Neuronal stem cell (in vitro differentiated cells): ENCODE results near the gene PARG.
"Not testable (repeated sequence)": the region's sequence is repeated elsewhere in the genome, so short reads cannot be mapped to it uniquely, and the experiment has no call there.

Experiments used
- DNase-seq: peaks from one replicate; pipeline ENCODE4 v3.0.0-alpha.2; 2013; ENCODE audit warnings: low spot score
- H2AFZ ChIP-seq: one replicate; pipeline ENCODE4 v1.6.1; 2013; ENCODE audit warnings: mild to moderate bottlenecking, low read length, inconsistent platforms
- H2AK5ac ChIP-seq: 2 replicates; pipeline ENCODE4 v1.6.1; 2013; ENCODE audit warnings: low read depth, mild to moderate bottlenecking, inconsistent platforms, low read length, moderate library complexity, mixed read lengths
- H2BK120ac ChIP-seq: 2 replicates; pipeline ENCODE4 v1.6.1; 2013; ENCODE audit warnings: low read depth, mild to moderate bottlenecking, inconsistent platforms, low read length, moderate library complexity, mixed read lengths
- H2BK12ac ChIP-seq: one replicate; pipeline ENCODE4 v1.6.1; 2013; ENCODE audit warnings: low read length, inconsistent platforms
- H2BK15ac ChIP-seq: 2 replicates; pipeline ENCODE4 v1.6.1; 2013; ENCODE audit warnings: mild to moderate bottlenecking, low read length, inconsistent platforms, mixed read lengths
- H2BK5ac ChIP-seq: one replicate; pipeline ENCODE4 v1.6.1; 2013; ENCODE audit warnings: inconsistent platforms, mild to moderate bottlenecking, low read length, moderate library complexity
- H3K14ac ChIP-seq: one replicate; pipeline ENCODE4 v1.6.1; 2013; ENCODE audit warnings: low read length, inconsistent platforms
- H3K18ac ChIP-seq: 2 replicates; pipeline ENCODE4 v1.6.1; 2013; ENCODE audit warnings: low read length, inconsistent platforms
- H3K23ac ChIP-seq: 2 replicates; pipeline ENCODE4 v1.6.1; 2013; ENCODE audit warnings: low read depth, mild to moderate bottlenecking, mixed read lengths, low read length, inconsistent platforms; ENCODE audit not compliant: poor library complexity
- H3K27ac ChIP-seq: replicated peaks from 3 replicates; pipeline ENCODE4 v1.5.1; 2013; ENCODE audit warnings: low read length, inconsistent platforms
- H3K27me3 ChIP-seq, 3 experiments: 2 replicates each; pipeline ENCODE4 v1.6.1; 2013; ENCODE audit warnings: low read length in 3 of 3, mild to moderate bottlenecking in 2 of 3, inconsistent platforms in 1 of 3, low read depth in 1 of 3, mixed read lengths in 1 of 3, moderate library complexity in 1 of 3; ENCODE audit not compliant: control insufficient read depth in 3 of 3, insufficient read depth in 3 of 3
- H3K36me3 ChIP-seq, 2 donors: replicated peaks in 1 of 2; 2 replicates each; pipeline ENCODE4 v1.6.1; 2013; ENCODE audit warnings: low read length in 2 of 2; ENCODE audit not compliant: control insufficient read depth in 2 of 2, insufficient read depth in 2 of 2
- H3K4ac ChIP-seq: 2 replicates; pipeline ENCODE4 v1.6.1; 2013; ENCODE audit warnings: inconsistent platforms, mild to moderate bottlenecking, low read length, moderate library complexity
- H3K4me1 ChIP-seq, 2 donors: 1 replicate in 1 of 2; 2 replicates in 1 of 2; pipeline ENCODE4 v1.6.1; 2013; ENCODE audit warnings: low read length in 2 of 2, low read depth in 1 of 2; ENCODE audit not compliant: control insufficient read depth in 2 of 2, insufficient read depth in 1 of 2
- H3K4me2 ChIP-seq: one replicate; pipeline ENCODE4 v1.6.1; 2013; ENCODE audit warnings: mild to moderate bottlenecking, low read length, inconsistent platforms; ENCODE audit not compliant: insufficient read depth, poor library complexity, severe bottlenecking
- H3K4me3 ChIP-seq, 2 donors: 2 replicates each; pipeline ENCODE4 v1.5.1; 2013; ENCODE audit warnings: low read length in 2 of 2, mild to moderate bottlenecking in 2 of 2, inconsistent platforms in 1 of 2, moderate library complexity in 1 of 2
- H3K79me1 ChIP-seq: one replicate; pipeline ENCODE4 v1.6.1; 2013; ENCODE audit warnings: low read depth, mild to moderate bottlenecking, inconsistent platforms, low read length, moderate library complexity
- H3K9ac ChIP-seq: one replicate; pipeline ENCODE4 v1.6.1; 2013; ENCODE audit warnings: mild to moderate bottlenecking, low read depth, low read length, inconsistent platforms; ENCODE audit not compliant: poor library complexity
- H3K9me3 ChIP-seq, 2 donors: replicated peaks in 1 of 2; 2 replicates each; pipeline versions ENCODE3 to v1.6.1; 2013; ENCODE audit warnings: low read length in 2 of 2, mild to moderate bottlenecking in 2 of 2, inconsistent platforms in 1 of 2, low read depth in 1 of 2, mixed read lengths in 1 of 2, moderate library complexity in 1 of 2; ENCODE audit not compliant: control insufficient read depth in 2 of 2, insufficient read depth in 1 of 2
- H4K8ac ChIP-seq: one replicate; pipeline ENCODE4 v1.6.1; 2013; ENCODE audit warnings: low read depth, mild to moderate bottlenecking, inconsistent platforms, low read length, moderate library complexity
- H4K91ac ChIP-seq: one replicate; pipeline ENCODE4 v1.6.1; 2013; ENCODE audit warnings: low read length, low read depth, mild to moderate bottlenecking, inconsistent platforms; ENCODE audit not compliant: poor library complexity
- WGBS, 2 donors: extraction: QIAGEN DNeasy Blood & Tissue Kit; methylation state at CpG; one replicate each; pipeline ENCODE4 v1.1.7; 2013; ENCODE audit warnings: missing lambda C conversion rate in 2 of 2, mixed read lengths in 1 of 2; ENCODE audit not compliant: insufficient read length in 2 of 2, insufficient replicate concordance in 1 of 2; ENCODE audit errors: extremely low coverage in 2 of 2; 5-methylcytosine and 5-hydroxymethylcytosine counted together

PARG gene

GRCh38 chr10:49849520-49849919 lies 92.3 kb downstream of the PARG start:
- not testable (repeated sequence) for H3K9me3 ChIP-seq, H2BK5ac ChIP-seq, H2BK15ac ChIP-seq, H4K91ac ChIP-seq, H3K14ac ChIP-seq, H2BK120ac ChIP-seq, H3K4me1 ChIP-seq, H3K36me3 ChIP-seq, H3K79me1 ChIP-seq, H3K4ac ChIP-seq, H3K4me3 ChIP-seq, DNase-seq, H3K27me3 ChIP-seq, H3K18ac ChIP-seq, H3K23ac ChIP-seq, H3K4me2 ChIP-seq, H2BK12ac ChIP-seq, H2AK5ac ChIP-seq, H3K9ac ChIP-seq, H3K27ac ChIP-seq, H2AFZ ChIP-seq, H4K8ac ChIP-seq
- no CpG with 5 or more reads among the region's 4 CpGs for WGBS, 2 donors

GRCh38 chr10:49844775-49845595 lies 96.8 kb downstream of the PARG start:
- Histone ChIP-seq H2BK15ac (no peak overlapping the region), H3K27me3 (no peaks in the 10 kb centered on the region), H3K9ac (no peak overlapping the region), H3K23ac (no peak overlapping the region), H2BK12ac (no peak overlapping the region), H4K8ac (no peak overlapping the region), H3K18ac (no peak overlapping the region), H2AK5ac (no peak overlapping the region), H3K14ac (no peak overlapping the region), H3K4me2 (no peak overlapping the region), H3K79me1 (no peaks in the 10 kb centered on the region), H3K27ac (no peak overlapping the region), H4K91ac (no peak overlapping the region), H3K4me1 (no peaks in the 10 kb centered on the region), H2BK120ac (no peak overlapping the region), H2AFZ (no peak overlapping the region), H2BK5ac (no peak overlapping the region), H3K4ac (no peak overlapping the region), H3K9me3 (no peaks in the 10 kb centered on the region), H3K36me3 (peaks cover 4 to 49% of the 10 kb centered on the region in 2 donors), H3K4me3 (no peak overlapping the region)
- WGBS, 2 donors = no CpG with 5 or more reads among the region's 7 CpGs
- no peak for DNase-seq

- not testable (repeated sequence) for H3K4me2 ChIP-seq, H3K27me3 ChIP-seq, H3K14ac ChIP-seq, H3K4me3 ChIP-seq, H3K9me3 ChIP-seq, H4K91ac ChIP-seq, H4K8ac ChIP-seq, H3K4ac ChIP-seq, H3K27ac ChIP-seq, H3K18ac ChIP-seq, H3K9ac ChIP-seq, H3K23ac ChIP-seq, H2AFZ ChIP-seq, H3K4me1 ChIP-seq, H2BK120ac ChIP-seq, DNase-seq, H2BK15ac ChIP-seq, H2BK5ac ChIP-seq, H2BK12ac ChIP-seq, H2AK5ac ChIP-seq, H3K79me1 ChIP-seq
- H3K36me3 ChIP-seq = peaks cover 4 to 74% of the 10 kb centered on the region in 2 donors
Measured at GRCh38 chr10:49842333-49842628, 99.5 kb downstream of the PARG start.

- H3K18ac ChIP-seq = no peak overlapping the region
- no peak overlapping the region for H3K4ac ChIP-seq
- no peaks in the 10 kb centered on the region for H3K79me1 ChIP-seq
- no CpG with 5 or more reads among the region's 11 CpGs for WGBS, 2 donors
- no peak overlapping the region for H3K23ac ChIP-seq
- peaks cover 4 to 77% of the 10 kb centered on the region in 2 donors for H3K36me3 ChIP-seq
- H3K4me3 ChIP-seq = no peak overlapping the region
- no peak overlapping the region for H3K14ac ChIP-seq
- H4K91ac ChIP-seq = no peak overlapping the region
- H3K9me3 ChIP-seq = no peaks in the 10 kb centered on the region
- H2BK12ac ChIP-seq = no peak overlapping the region
- no peak overlapping the region for H2AK5ac ChIP-seq
- H3K9ac ChIP-seq = no peak overlapping the region
- H2AFZ ChIP-seq = no peak overlapping the region
- no peak overlapping the region for H3K4me2 ChIP-seq
- H2BK15ac ChIP-seq = no peak overlapping the region
- no peak overlapping the region for H2BK5ac ChIP-seq
- no peaks in the 10 kb centered on the region for H3K4me1 ChIP-seq
- H4K8ac ChIP-seq = no peak overlapping the region
- H3K27me3 ChIP-seq = no peaks in the 10 kb centered on the region
- no peak overlapping the region for H3K27ac ChIP-seq
- no peak for DNase-seq
- H2BK120ac ChIP-seq = no peak overlapping the region
Measured at GRCh38 chr10:49841615-49842332, 100.1 kb downstream of the PARG start.
